HG03280 (cell line): ENCODE results near the gene DKKL1.

Source experiments
- ATAC-seq: cut with Tn5 transposase; IDR thresholded peaks from one replicate; pipeline ENCODE4 v1.9.1; 2021; ENCODE audit warnings: mild to moderate bottlenecking, moderate library complexity; ENCODE audit not compliant: unreplicated experiment

The DKKL1 gene

DNA sequence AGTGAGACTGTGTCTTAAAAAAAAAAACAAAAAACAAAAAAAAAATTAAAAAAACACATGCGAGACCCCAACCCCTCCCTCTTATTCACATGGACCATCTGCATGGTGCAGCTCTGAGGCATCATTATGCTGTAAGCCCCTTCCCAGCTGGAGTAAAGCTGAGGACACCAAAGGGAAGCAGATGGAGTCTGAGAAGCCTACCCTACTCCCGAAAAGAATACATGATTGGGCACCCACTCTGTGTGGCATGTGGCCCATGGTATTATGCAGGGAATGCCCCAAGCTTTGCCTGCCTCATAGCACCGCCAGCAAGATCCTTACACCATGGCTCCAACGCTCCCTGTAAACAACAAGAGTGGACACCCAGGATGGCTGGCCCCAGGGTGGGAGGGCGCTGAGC is 54.8 kb downstream of the DKKL1 start:
- ATAC-seq = no peak

DNA sequence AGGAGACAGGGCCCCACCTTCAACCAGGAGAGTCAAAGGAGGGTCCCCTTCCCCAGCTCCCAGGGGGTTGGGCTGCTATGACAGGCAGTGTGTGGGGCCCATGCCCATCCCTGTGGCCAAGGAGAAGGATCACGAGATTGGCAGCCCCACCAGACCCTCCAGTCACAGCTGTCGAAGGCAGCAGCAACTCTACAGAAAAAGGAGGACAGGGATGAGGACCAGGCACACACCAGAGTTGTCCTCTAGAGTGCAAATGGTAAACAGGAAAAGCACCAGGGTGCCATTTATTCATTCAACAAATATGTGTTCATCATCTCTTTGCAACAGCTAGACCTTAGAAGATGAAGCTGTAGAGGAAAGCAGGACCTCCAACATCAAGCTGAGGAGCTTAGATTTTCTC is 55.5 kb downstream of the DKKL1 start:
- ATAC-seq = no peak

DNA sequence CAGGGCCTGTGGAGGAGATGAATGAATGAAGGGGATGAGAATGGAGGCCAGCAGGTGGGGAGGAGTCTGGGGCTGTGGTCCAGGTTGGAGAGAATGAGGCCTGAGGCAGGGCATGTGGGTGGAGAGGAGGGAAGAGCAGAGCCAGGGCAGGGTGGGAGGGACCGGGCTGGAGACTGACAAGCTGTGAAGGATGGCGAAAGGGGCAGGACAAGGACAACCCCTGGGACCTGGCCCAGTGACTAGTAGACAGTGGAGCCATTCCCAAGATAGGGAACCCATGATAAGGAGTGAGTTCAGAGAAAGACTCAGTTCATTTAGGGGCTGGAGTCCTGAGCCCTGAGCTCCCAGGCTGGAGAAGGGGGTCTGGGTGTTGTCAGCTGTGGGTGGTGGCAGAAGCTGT is 56.5 kb downstream of the DKKL1 start:
- no peak for ATAC-seq

DNA sequence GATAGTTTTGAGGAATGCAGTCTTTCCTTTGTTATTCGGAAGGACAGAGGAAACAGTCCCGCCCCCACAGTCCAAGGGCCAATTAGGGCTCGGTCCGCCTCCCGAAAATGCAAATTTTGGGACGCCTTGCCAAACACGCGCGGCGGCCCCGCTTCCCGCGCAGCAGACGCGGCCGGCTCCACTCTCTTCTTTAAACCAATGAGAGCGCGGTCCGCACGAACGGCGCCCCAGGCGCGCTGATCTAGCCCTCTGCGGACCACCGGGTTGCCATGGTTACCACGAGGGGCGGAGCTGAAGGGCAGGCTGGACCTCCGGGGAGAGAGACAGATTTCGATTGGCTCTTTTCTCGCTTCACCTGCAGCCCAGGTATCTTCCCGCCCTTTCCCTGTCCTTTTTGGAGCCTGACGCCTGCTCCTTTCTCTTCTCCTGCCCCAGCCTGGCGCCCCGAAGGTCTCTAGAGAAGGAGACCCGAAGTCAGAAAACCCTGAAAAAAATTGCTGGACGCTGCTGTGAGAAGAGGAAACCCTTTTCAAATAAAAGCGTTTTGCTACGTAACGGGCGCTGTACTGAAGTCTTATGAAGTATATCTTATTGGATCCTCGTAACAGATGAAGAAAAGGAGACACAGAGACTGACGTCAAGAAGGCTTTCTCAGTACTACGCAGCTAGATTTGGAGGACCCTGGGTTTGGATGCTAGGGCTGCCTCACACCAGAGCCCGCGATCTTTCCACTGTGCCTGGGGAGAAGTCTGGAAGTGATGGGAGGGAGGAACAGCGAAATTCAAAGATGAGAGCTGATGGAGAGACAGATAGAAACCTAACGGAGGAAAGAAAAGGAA is 57.6 kb downstream of the DKKL1 start:
- ATAC-seq = no peak

- ATAC-seq = no peak
Observed at GRCh38 chr19:49421878-49422202, 58.2 kb downstream of the DKKL1 start.

- ATAC-seq = no peak
Observed at GRCh38 chr19:49422407-49423070, 58.9 kb downstream of the DKKL1 start.

DNA sequence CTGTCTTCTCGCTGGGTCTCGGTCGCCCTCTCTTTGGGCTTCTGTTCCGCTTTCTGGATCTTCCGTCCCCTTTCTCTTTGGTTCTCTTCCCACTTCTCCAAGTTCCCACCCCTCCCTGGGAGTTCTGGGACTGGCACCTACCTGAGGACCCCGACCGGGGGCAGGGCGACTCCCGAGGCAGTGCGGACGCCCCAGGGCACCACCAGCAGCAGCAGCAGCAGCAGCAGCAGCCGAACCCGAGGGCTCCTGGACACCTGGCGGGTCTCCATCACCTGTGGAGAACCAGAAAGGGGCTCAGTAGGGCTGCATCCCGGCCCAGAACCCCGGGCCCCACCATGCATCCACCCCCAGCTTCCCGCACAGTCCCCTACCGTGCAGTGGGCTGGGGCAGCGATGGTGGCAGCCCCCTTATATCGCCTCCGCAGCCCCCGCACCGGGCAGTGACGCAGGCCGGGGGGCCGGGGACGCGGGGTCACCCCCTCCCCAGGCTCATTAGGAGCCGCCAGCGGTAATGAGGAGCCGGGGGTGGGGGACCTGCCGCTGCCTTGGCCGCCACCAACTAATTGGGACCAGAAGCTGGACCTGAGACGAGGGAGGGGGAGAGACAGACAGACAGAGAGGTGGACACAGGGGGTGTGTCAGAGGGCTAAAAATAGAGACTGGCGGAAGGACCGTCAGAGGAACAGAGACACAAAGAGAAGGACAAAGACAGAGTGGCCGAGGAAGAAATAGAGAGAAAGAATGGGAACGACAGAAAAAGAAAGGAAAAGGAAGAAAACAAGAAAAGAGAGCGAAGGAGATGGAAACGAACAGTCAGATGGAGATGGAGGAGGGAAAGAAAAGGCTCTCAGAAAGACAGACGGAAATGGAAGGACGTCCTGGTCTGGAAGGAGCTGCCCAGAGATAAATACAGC is 59.7 kb downstream of the DKKL1 start, which contains the start of gene PTH2:
TSS of gene PTH2 (minus strand) at position 371 of the 914 bp plus-strand sequence. CDS start at position 269, 102 bp downstream.
- ATAC-seq = no peak

DNA sequence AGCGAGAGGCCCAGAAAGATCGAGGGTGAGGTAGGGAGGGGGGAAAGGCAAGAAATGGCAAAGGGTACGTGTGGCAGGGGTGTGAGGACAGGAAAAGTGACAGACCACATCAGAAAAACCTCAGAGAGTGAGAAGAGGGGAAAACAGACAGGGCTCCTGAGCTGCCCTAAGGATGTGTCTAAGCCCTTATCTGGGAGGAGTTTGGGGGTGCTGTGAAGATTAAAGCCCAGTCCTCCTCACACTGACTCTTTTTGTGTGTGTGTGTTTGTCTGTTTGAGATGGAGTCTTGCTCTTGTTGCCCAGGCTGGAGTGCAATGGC is 60.3 kb downstream of the DKKL1 start:
- ATAC-seq = no peak
